Prostate gland (tissue), 2 donors: ENCODE data around the gene WDFY3.
"Not testable (repeated sequence)": the region's sequence is repeated elsewhere in the genome, so short reads cannot be mapped to it uniquely, and the experiment has no call there.

ENCODE experiments used
- CTCF ChIP-seq, 4 experiments: fragments of 200-600 bp in 2 of 4; fragments of 450-650 bp in 2 of 4; sonication (generic) in 2 of 4; IDR thresholded peaks; 1 replicate in 3 of 4; 2 replicates in 1 of 4; pipeline ENCODE4 v1.5.1; 2016 to 2019; ENCODE audit warnings: antibody characterized with exemption in 4 of 4, mild to moderate bottlenecking in 2 of 4, moderate library complexity in 2 of 4
- POLR2A ChIP-seq: fragments of 450-650 bp; IDR thresholded peaks from one replicate; pipeline ENCODE4 v1.6.1; 2016; ENCODE audit warnings: antibody characterized with exemption, mild to moderate bottlenecking

GRCh38 chr4:84806541-84806940 lies 159.9 kb downstream of the WDFY3 start:
- not testable (repeated sequence) for TF ChIP-seq POLR2A; CTCF (IDR thresholded peaks at IDR 0.05)
